GM18520 (cell line): Measurements from ENCODE around the gene RCC1.
"Not testable (repeated sequence)": the region's sequence is repeated elsewhere in the genome, so short reads cannot be mapped to it uniquely, and the experiment has no call there.

Experiments
- ATAC-seq: cut with Tn5 transposase; IDR thresholded peaks from one replicate; pipeline ENCODE4 v1.9.1; 2021; ENCODE audit not compliant: unreplicated experiment

The RCC1 gene

GRCh38 chr1:28541414-28542015, 35.7 kb downstream of the RCC1 start:
- ATAC-seq, result not testable (repeated sequence)

DNA sequence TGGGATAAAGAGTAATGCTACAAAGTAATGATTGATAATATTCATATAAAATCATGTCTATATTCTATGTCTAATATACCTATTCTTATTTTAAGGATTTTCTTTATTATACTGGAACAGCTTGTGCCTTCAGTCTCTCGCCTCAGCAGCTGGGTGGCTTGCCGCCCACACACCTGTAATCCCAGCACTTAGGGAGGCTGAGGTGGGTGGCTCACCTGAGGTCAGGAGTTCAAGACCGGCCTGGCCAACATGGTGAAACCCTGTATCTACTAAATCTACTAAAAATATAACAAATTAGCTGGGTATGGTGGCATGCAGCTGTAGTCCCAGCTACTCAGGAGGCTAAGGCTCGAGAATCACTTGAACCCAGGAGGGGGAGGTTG, 39.4 kb downstream of the RCC1 start:
- ATAC-seq, result no peak

DNA sequence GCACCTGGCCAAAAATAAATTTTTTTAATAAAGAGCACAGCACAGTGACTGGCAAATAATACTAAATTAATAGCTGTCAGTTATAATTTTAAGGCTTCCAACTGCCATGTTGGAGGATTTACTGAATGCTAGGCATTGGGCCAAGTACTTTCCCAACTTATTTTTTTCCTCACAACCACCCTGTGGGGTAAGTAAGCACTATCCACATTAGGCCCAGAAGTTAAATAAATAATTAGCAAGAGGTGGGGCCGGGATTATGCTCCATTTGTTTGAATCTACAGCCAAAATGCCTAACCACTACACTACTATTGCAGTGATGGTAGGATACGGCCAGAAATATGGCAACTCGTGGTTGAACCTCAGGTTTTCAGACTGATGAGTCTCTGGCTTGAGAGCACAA, 42.5 kb downstream of the RCC1 start:
- no peak for ATAC-seq

- ATAC-seq, result no peak
These were observed 45.5 kb downstream of the RCC1 start for GRCh38 chr1:28551381-28551780.

DNA sequence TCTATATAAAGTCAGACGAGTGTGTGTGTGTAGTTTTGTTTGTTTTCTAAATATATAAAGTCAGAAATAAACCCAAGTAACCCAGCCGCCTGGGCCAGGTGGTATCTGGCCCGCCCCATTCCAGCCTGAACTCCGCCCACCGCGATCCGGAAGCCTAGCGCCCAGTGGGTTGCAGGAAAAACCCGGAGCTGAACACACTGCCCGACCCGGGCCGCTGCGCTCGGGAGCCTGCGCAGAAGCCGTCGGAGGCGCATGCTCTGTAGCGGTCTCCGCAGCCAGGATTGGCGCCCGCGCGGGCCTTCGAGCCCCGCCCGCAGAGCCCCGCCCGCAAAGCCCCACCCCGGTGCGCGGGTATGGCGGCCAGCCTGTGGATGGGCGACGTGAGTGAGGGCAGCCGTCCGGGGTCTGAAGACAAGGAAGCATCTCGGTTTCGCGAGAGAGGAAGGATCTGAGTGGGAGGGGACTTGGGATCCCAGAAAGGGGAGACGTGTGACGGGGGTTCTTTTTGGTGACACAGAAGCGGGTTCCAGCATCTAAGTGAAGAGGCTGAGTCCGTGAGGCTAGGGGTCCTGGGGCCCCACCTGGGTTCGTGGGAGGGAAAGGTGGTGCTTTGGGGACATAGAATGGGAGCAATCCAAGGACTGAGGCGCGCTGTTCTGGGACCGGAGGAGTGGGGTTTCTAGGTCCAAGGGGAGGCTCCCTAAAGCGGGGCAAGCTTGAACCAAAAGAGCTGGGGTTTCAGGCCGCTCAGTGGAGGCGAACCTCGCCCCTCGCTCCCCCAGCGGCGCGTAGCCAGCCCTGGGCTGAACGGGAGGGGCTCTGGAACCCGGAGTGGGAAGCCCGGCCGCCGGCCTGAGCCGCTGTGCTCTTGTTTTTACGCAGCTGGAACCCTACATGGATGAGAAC, 47.2 kb downstream of the RCC1 start, which contains the start of gene TRNAU1AP:
TSS of gene TRNAU1AP (plus strand) at position 328 of the 906 bp plus-strand sequence. CDS start at position 354, 26 bp downstream.
- ATAC-seq, result peak; percentile 90

DNA sequence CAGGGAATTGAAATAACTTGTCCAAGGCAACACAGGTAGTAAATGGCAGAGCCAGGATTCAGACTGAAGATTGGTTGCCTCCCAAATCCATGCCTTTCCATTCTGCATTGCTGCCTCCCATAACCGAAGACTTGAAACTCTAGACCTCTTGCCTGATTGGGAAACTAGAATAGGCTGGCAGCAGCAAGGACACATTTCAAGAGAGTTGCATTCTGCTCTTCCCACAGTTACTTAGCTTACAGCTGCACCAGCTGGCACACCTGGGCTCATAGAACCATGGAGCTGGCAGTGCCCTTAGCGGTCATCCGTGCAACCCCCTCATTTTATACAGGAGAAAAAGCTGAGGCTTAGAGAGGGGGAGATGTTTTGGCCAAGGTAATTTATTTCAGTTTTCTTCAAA, 55.0 kb downstream of the RCC1 start:
- ATAC-seq, result no peak

GRCh38 chr1:28564310-28564709, 58.5 kb downstream of the RCC1 start:
- ATAC-seq, result no peak

- ATAC-seq, result no peak
These were observed 59.2 kb downstream of the RCC1 start for GRCh38 chr1:28565040-28565439.

DNA sequence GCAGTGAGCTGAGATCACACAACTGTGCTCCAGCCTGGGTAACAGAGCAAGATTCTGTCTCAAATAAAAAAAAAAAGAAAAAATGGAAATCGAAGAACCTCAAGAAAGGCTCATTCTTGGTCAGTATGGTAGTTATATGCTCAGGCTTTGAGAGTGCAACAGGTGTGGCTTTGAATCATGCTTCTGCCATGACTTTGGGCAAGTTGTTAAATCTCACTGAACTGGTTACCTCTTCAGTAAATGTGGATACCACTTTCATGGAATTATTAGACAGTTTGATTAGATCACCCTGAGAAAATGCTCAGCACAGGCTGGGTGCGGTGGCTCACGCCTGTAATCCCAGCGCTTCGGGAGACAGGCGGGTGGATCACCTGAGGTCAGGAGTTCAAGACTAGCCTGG, 59.9 kb downstream of the RCC1 start:
- ATAC-seq, result no peak

- no peak for ATAC-seq
These were observed 61.1 kb downstream of the RCC1 start for GRCh38 chr1:28566931-28567330.

GRCh38 chr1:28571911-28572310, 66.1 kb downstream of the RCC1 start:
- no peak for ATAC-seq

- ATAC-seq, result not testable (repeated sequence)
These were observed 67.0 kb downstream of the RCC1 start for GRCh38 chr1:28572891-28573290.

- ATAC-seq, result no peak
These were observed 67.7 kb downstream of the RCC1 start for GRCh38 chr1:28573564-28573963.

DNA sequence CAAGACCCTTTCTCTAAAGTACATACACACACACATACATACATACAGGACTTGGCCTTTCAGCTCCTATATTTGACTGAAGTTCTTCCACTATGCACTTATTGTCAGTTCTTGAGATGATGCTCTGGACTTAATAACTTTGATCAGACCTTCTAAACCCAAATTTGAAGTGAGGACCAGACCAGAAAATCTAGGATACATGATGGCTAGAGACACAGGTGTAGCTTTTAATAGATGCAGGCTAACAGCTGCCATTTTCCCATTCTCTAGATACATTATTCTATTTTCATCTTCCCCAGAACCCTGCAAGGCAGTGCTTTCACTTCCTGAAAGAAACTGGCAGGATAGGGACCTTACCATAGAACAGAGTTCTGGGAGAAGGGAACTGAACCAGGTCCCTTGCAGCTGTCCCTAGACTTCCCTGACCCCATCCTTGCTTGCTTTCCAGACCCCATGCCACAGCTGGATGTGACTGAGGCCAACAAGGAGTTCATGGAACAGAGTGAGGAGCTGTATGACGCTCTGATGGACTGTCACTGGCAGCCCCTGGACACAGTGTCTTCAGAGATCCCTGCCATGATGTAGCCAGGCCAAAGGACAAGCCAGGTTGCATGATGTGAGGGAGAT, 71.3 kb downstream of the RCC1 start:
- no peak for ATAC-seq

DNA sequence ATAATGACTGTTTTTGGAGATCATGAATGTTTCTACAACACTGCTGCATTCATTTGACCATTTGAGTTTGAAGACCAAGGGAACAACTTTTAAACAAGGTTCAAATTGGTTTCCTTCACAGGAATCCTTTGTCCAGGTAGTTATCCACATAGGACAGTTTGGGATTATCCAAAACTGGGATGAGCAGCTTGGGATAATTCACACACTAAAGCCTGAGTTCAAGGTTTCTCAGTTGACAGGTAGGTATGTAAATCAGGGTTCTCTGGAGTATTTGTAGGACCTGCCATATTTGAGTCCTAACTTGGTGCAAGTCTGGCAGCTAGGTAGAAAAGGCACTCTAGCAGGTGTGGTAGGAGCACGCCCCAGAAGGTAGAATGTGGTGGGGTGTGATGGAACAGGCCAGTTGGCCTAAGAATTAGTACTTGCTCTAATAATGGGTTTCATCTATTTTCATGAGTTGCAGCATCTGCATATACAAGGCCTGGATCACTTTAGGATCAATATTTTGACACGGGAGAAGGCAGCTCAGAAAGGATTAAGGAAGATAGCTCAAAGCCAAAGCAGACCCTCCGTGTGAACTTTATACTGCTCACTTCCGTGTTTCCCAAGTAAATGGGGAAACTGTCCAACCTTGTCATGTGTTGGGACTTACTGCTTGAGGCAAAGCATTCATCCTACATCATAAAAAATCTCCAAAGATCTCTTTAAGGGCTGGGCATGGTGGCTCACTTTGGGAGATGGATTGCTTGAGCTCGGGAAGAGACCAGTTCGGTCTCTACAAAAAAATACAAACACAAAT, 72.1 kb downstream of the RCC1 start:
- no peak for ATAC-seq

DNA sequence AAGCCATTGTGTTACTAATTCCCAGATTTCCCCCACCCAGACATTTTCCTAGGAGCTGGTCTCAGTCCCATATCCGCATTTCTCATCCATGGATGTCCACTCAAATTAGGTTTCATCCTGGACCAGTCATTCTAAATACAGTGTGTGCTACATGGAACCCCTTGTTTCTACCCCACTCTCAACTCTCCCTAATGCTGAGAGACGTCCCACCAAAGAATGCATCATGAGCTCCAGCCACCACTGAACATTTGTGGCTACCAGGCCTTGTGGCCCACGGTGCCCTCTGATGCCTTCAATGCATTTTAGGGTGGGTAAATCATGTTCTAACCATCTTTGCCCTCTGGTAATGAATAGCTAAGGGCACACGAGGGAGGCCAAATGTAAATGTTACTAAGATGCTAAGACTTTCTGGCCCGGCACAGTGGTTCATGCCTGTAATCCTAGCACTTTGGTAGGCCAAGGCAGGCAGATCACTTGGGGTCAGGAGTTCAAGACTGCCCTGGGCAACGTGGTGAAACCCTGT, 72.9 kb downstream of the RCC1 start:
- no peak for ATAC-seq

- ATAC-seq, result no peak
These were observed 73.6 kb downstream of the RCC1 start for GRCh38 chr1:28579401-28579800.

DNA sequence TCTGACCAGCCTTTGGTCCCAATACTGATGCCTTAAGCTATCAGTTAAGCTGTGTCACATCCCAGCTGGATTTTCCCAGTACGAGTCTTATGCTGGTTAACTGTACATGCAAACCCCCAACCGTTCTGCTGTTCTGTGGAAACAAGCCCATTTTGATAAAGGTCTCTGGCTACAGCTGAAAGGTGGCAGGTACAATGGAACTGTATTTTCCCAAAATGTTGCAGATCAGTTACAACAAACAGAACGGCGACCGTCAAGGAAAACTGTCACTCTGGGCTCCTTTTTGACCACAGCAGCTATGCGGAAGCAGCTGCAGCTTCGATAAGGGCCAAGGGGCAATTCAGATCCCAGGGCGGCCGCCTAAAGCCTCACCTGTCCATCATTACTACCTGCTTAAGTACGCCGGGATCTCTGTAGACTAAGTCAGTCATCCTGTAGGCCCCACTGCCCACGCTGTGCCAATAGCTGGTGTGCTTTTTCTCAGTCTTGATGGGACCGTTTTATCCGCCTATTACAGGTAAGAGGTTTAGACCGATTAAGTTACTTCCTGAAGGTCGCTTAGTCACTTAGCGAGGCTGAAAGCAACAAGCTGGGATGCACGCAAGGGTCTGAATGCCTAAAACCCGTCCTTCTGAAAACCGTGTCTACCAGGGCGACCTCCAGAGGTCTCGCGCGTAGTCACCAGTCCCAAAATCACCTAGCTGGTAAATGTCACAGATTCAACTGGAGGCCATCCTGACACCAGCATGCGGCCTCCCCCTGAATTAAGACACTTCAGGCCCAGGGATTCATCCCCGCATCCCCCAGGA, 75.1 kb downstream of the RCC1 start:
- peak; percentile 7 for ATAC-seq

GRCh38 chr1:28581531-28582247, 75.8 kb downstream of the RCC1 start:
- ATAC-seq, result peak; percentile 78
